Activated CD4-positive, alpha-beta T cell treated with anti-CD3 and anti-CD28 coated beads for 4 hours (primary cell): ENCODE data around the gene ABCA5.

Experiments used
- DNase-seq, 2 donors: peaks; one replicate each; pipeline ENCODE4 v3.0.0-alpha.2; 2020

Gene ABCA5

DNA sequence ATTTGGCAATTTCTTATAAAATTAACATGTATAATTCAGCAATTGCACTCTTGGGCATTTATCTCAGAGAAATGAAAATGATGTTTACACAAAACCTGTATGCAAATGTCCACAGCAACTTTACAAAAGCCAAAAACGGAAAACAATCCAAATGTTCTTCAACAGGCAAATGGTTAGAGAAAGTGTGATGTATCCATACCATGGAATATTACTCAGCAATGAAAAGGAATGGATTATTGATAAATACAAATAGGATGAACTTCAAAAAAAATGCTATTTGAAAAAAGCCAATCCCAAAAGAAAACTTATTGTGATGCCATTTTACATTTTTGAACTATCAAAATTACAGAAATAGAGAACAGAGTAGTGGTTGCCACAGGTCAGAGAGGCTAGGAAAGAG, 61.1 kb downstream of the ABCA5 start:
- DNase-seq, result no peak

DNA sequence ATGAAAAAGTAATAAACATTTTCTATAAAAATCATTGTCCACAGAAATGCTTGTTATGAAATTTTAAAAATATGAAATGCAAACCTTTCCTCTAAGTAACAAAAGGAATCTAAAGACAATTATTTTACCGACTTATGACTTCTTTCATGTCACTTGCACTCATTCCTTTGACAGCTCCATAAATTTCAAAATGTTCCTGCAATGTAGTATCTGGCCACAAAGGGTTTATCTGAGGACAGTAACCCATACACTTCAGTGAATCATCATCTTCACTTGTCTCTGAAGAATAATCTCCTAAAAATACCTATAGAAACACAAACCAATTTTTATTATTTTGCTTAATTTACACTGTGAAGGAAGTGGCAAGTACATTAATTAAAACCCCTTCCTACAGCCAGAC, 72.7 kb downstream of the ABCA5 start:
- DNase-seq, result no peak

DNA sequence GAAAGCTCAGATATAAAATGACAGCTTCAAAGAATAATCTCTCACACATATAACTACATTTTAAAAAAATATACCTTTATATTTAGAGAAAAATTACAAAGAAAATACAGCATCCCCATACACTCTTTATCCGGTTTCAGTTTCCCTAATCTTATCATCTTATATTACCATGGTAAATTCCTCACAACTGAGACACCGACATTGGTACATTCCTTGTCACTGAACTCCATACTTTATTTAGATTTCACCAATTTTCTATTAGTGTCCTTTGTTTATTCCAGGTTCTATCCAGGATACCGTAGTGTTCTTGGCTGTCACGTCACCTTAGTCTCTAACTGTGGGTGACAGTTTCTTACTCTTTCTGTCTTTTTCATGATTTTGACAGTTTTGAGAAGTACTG, 76.3 kb downstream of the ABCA5 start:
- no peak for DNase-seq

DNA sequence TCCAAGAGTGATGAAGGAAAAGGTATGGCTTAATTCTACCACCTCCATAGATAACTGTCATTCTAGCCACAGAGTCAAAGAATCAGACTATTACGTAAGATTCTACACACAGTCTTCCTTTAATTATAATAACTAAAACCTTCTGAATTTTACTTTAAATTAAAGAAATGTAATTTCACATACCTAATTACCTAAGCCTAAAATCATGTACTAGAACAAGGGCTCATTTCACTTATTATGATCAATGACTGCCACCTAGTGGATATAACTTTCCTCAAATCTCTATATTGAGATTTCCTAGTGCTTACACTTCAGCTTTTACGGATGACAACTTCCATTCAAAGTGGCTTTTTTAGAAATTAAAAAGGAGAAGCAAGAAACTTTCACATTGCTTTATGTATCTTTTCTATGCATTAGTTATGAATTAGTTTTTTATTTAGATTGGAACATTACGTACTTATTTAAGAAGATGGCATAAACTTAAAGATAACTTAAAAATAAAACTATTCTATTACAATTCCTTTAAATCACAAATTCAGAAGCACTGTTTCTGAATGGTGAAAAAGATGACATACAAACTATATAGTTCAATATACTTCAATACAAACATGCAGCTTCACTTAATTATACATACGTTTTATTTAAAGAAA, 80.1 kb downstream of the ABCA5 start:
- DNase-seq, result no peak

DNA sequence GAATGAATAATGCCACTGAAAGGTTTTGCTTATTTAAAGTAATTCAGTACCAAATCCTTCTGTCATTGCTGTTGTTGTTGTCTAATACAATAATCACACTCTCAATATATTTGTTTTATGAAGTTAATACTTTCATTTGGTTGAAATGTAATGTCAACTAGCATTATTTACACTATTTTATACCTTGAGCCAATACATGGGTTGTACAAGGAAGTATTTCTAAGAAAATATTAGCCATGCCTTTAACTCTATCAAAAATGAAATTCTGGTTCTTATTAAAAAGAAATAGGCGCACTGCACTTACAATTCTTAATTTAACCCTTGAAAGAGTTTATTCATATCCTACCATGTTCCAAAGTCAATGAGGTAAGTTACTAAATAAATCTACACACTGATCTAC, 80.7 kb downstream of the ABCA5 start:
- no peak for DNase-seq

DNA sequence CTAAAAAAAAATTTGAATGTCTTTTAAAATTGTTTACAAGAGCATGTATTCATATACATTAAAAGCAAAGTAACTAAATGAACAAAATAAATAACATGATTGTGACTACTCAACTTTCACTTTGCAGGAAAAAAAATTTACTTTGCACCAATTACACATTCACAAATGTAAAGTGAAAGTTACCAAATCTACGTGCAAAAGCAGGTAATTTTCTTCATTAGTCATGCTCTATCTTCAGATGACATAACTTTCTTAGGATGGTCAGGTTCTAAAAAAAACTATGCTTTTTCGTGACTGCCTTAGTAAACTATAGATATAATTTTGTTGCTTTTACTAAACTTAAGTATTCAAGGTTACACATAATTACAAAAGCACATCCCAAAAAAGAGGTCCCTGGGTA, 81.3 kb downstream of the ABCA5 start:
- DNase-seq, result no peak

DNA sequence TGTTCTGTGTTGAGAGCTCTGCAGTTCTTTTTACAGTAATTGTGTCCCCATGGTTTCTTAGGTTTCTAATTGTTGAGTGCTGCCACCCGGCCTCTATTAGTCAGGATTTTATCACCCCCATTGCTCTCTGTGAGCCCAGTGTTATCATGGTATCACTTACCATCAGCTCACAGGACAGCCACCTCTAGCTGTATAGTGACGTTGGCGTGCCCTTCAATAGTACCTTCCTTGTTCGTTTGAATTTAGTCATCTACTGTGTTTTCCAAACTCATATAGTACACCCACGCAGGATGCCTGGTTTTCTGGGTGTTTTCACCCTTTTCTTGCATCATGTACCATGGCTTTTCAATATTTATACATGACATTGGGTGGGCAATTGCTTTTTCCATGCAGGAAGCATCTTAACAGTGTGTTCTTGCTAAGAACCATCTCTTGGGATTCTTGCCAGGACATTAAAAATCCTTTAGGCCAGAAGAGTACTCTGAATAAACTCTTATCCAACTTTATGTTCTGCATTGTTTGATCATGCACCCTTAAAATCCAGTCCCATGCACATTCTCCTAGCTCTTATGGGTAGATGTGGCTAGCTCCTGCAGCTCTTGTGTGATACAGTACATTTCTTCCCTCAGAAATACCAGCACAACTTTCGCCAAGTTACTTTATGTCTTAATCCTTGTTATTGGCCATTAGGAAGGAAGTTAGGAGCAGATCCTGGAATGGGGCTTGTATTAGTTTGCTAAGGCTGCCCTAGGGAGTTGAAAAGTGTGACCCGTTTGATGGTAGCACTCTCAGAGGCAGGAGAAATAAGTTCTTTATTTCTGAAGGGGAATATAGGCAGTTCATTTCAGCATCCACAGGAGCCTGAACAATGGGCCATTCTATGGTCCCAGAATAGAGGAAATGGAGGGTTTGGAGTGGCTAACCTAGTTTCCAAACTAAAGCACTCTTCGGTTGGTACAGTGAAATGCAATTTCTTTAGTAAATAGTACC, 87.0 kb downstream of the ABCA5 start:
- no peak for DNase-seq

DNA sequence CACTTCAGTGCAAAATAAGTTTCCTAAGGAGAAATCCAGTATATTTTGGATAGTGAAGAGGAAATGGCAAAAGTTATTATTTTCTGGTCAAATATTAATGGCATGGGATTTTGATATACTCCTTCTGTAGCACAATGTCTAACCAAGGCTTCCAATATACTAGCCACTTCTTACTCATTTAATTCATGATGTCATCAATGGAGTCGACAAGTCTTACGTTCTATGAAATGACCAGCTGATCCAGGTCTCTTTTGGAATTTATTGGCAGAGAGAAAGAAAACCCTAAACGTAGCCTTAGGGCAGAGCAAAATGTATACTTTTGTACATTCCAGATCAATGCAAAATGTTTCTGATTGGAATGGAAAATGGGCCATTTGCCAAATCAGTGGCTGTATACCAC, 90.0 kb downstream of the ABCA5 start:
- no peak for DNase-seq

DNA sequence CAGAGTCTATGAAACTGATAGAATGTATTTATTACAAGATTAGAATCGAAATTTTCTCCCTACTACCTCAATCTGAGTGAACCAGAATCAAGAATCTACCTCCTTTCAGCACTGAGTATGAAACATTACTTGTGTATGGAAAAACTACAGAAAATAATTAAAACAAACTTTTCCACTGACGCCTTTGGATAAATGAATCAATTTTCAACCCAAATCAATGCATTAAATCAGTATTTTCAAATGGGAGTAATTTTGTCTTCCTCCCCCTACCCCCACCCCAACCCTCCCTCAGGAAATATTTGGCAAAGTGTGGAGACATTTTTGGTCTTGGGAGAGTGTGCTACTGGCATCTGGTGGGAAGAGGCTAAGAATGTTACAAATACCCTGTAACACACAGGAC, 90.5 kb downstream of the ABCA5 start:
- DNase-seq, result no peak

DNA sequence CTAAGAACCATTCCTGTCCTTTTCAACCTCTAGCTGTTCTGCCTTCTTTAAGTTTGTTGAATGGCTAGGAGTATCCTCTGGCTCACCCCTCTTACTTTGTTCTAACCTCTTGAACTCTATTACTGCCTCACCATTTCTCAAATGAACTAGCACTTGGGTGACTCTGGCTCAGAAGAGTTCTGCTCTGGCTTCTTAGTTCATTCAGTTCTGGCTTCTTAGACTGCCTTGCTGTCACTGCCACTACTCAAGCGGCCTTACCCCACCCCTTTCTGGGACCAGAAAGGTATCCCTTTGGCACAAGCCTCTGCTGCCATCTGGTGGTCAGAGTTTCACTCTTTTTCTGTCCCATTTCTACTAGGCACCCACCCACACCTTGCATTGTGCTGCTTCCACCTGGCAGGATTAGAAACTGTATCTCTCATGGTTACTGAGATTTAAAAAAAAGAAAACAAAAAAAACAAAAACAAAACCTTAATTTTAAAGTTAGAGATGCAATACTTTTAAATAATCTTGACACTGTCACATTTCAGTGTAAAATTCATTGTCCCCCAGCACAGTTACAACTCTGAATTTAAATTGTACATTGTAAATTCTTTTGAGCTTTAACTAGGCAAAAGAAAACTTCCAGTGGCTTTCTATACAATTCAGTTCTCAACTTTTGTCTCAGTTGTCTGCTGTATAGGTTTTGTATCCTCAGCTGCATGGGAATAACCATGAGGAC, 91.4 kb downstream of the ABCA5 start:
- peak; percentile 38 to 45 for DNase-seq

DNA sequence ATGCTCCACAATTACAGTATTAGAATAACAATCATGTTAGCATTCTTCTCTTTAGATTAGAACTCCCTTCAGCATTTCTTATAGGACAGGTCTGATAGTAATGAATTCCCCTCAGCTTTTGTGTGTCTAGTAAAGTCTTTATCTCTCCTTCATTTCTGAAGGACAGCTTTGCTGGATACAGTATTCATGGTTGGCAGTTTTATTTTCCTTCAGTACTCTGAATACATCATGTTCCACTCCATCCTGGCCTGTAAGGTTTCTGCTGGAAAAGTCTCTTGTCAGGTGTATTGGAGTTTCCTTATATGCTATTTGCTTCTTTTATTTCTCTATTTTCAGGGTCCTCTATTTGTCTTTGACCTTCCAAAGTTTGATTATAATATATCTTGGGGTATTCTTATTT, 94.3 kb downstream of the ABCA5 start:
- DNase-seq, result no peak

DNA sequence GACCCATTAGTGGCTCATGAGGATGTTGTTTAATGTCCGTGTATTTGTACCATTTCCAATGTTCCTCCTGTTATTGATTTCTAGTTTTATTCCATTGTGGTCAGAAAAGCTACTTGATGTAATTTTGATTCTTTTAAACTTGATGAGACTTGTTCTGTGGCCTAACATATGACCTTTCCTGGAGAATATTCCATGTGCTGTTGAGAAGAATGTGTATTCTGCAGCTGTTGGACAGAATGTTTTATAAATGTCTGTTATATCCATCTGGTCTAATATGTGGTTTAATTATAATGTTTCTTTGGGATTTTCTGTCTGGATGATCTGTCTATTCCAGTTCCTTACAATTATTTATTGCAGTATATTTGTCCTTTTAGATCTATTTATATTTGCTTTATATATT, 95.4 kb downstream of the ABCA5 start:
- DNase-seq, result no peak

DNA sequence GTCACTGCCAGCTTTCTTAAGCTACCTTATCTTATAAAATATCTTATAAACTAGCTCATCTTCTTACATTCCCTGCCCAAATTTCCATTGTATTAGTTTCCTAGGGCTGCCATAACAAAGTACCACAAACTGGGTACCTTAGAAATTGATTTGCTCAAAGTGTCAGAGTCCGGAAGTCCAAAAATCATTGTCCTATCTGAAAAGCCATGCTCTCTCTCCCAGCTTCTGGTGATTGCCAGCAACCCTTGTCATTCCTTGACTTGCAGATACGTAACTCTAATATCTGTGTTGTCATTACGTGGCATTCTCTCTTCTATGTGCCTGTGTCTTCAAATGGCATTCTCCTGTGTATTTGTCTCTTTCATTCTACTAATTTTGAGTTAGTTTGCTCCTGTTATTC, 96.0 kb downstream of the ABCA5 start:
- no peak for DNase-seq

DNA sequence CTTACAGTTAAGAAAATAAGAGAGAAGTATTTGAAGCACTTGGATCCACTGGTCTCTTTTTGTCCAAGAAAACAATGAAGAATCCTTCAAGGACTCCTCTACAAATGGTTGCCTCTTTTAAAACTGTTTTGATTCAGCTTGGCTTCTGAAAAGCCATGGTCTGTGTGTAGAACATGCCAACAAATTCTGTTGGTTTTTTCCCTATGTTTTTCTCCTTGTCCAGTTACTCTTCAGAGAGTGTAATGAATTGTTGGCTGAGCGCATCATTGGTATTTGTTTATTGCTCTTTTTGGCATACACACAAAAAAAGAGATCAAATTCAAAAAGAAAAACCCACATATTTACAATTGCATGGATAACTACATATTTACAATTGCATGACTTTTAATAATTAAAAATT, 98.4 kb downstream of the ABCA5 start, which contains the start of gene ABCA10:
Gene ABCA10, minus strand, starts transcription at position 249 of the 400 bp plus-strand sequence. CDS start 3,466 bp downstream, outside the sequence.
- no peak for DNase-seq

DNA sequence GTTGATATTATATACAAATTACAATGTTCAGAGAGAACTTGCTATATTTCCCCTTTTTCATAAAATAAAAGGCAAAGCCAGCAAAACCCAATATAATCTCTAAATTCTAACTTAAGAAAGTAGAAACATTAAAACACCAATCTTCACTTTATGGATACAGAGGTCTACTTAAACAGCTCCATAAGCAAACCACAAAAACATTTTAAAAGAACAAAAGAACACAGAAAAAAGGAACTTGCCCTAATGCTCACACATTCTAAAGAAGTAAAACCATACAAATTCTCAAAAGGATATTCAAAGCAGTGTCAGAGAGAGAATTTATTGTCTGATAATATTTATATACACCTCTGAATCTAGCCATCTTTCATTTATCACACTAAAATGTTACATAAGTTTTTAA, 98.9 kb downstream of the ABCA5 start:
- DNase-seq, result no peak

DNA sequence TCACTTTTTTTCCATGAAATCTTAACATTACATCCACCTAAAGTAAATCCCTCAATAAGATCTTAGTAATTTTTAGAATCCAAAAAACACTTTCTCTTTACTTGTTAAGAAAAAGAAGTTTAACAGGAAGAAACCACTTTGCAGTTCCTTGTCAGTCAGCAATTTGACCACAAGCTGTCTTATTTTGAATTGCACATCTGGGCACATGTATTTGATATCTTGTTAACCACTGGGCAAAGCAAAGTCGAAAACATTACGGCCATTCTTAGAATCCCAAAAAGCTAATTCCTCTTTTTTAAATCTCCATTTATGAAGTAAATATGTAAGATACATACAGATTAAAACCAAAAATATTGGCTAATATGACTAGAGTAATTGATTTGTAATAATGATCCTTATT, 99.4 kb downstream of the ABCA5 start:
- no peak for DNase-seq

DNA sequence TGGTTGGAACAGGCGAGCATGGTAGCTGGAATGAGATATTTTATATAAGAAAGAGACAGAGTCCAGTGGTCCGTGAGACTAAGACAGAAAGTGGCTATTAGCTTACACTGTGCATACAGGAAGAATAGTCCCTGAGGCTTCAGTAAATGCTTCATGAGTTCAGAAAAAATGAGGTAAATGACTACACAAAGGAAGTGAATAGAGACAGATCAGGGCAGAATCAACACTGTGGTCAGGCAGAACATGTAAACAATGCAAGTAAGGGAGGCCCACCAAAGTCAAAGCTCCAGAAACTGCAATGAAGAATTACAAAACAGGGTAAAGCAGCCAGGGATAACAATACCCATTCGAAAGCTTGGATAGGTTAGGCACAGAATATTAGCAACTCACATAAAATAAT, 103.1 kb downstream of the ABCA5 start:
- no peak for DNase-seq

DNA sequence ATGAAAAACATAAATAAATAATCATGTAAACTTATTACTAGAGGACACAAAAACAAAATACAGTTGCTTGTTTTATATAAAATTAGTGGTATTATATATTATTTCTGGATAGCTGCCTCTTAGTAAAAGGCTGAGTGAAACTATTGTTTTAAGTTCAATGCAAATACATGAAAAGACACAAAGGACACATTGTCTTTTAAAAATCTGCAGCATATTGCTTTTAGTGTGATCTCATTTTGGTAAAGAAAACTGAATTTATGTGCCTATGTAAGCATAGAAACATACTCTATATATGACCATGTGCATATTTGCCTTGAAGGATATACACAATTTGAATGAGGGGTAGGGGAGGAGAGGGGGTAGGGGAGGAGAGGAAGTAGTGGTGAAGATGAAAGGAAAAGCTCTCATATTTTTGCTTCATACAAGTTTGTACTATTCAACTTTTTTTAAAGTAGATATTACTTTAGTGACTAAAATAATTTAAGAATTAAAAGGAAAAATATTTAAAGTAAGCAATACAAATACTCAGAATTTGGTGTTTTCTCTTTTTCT, 104.2 kb downstream of the ABCA5 start:
- no peak for DNase-seq

DNA sequence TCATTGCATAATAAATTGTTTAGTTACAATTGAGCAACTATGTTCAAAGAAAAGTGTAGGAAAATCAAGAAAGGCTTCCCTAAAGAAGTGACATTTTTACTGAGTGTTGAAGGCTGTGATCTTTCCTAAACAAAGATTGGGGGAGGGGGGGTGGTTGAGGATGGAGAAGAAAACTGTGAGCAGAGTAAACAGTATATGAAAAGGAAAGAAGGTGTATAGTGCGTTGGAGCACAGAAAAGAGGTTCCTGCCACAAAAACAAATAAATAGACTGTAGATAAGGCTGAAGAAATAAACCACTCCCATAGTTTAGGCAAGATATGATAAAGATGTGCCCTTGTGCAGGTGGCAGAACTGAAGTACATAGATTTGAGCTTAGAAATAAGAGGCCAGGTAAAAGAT, 106.8 kb downstream of the ABCA5 start:
- DNase-seq, result no peak

DNA sequence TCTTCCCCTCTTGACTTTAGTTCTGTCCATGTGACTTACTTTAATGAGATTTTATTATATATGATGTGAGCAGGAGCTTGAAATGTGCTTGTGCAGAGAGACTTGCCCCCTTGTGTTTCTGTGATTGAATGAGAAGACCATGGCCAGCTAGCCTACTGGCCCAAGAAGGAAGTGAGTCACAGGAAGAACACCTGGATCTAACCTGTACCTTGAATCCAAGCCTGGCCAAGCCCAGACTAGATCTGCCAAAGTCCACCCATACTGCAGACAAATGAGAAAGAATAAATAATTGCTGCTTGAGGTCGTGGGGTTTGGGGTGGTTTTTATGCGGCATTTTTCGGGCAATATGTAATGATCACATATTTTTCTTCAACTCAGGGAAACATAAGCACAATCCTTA, 107.9 kb downstream of the ABCA5 start:
- no peak for DNase-seq

DNA sequence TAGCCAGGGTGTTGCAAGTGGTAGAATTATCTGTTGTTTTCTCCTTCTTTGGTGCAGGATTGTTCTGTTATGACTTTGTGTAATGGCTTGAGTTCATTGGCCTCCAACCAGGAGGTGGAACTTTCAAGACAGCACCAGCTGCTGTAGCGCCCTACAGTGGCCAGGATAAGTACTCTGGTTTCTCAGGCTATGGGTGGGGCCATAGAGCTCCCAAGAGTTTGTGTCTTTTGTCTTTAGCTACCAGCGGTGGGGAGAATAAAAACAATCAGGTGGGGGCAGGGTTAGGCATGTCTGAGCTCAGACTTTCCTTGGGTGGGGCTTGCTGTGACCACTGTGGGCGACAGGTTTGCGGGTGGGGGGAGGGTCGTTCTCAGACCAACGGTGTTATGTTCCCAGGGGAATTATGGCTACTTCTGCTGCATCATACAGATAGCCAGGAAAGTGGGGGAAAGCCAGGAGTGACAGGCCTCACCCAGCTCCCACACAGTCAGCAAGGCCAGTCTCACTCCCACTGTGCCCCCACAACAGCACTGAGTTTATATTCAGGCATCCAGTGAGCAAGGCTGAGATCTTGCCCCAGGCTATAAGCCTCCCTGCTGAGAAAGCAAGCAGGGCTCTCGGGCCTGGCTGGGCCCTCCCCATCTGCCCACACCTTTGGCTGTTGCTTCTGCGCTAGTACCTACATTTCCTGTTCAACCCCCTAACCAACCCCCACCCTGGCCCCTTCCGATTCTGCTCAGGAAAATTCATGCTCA, 113.7 kb downstream of the ABCA5 start:
- DNase-seq, result no peak

DNA sequence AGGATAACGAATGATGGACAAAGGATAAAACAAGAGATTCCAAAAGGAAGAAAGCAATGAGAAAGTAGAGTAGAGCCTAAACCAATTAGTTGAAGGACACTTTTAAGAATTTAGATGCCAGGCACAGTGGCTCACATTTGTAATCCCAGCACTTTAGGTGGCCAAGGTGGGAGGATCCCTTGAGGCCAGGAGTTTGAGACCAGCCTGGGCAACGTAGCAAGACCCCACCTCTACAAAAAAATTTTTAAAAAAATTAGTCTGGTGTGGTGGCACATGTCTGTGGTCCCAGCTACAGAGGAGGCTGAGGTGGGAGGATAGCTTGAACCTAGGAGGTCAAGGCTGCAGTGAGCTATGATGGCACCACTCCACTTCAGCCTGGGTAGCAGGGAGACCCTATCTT, 118.3 kb downstream of the ABCA5 start:
- no peak for DNase-seq

DNA sequence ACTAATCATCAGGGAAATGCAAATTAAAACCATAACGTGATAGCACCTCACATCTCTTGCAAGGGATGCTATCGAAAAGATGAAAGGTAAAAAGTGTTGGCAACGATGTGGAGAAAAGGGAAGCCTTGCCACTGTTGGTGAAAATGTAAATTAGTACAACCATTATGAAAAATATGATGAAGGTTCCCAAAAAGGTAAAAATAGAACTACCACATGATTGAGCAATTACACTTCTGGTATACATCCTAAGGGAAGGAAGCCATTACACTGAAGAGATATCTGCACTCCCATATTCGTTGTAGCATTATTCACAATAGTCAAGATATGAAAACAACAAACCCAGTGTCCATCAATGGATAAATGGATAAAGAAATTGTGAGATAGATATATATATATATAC, 119.8 kb downstream of the ABCA5 start:
- no peak for DNase-seq
